K562 (cell line): Measurements from ENCODE around the gene CD99L2. TPM values are rescaled to one million over a fixed set of nuclear protein-coding genes. Genes with fewer than 3 reads are reported as not detected.

Experiments
- ATAC-seq: fragments of 200-7000 bp; cut with Tn5 transposase; 3 replicates; pipeline ENCODE4 v1.9.1; 2020; ENCODE audit warnings: moderate library complexity
- BruUV-seq: library from RNA; stranded (reverse); fragments of 400-500 nt; replicated peaks from 2 replicates; lab custom pipeline; 2021; lab: Mats Ljungman, UMichigan
- CTCF ChIA-PET: fragments of 300-600 bp; formaldehyde crosslinking; extraction: SDS; loops from one replicate; lab custom pipeline; 2021; ENCODE audit warnings: low intra/inter-chr PET ratio; lab: Yijun Ruan, JAX
- POLR2A ChIA-PET: fragments of 300-600, 350-650 bp; sonication (Branson Sonifier 250); formaldehyde crosslinking; extraction: SDS; loops from one replicate; lab custom pipeline; 2021; ENCODE audit warnings: antibody characterized with exemption, inconsistent platforms; lab: Yijun Ruan, JAX
- DNase-seq, 4 experiments: peaks; one replicate each; pipeline versions ENCODE4 v3.0.0 to v3.0.0-alpha.2; 2011 to 2018; ENCODE audit warnings: low spot score in 3 of 4, mixed read lengths in 3 of 4; ENCODE audit errors: extremely low read depth in 1 of 4
- FAIRE-seq: peaks from 2 replicates; lab custom pipeline; 2011; peaks lifted over from hg19 to GRCh38; lab: Jason Lieb, UNC
- H2AFZ ChIP-seq: 2 replicates; pipeline ENCODE4 v1.6.0; 2011; ENCODE audit warnings: low read depth, low read length, control low read depth, inconsistent platforms
- H3K27ac ChIP-seq: fragments of 200-600 bp; 3 replicates; pipeline ENCODE4 v1.8.0; 2011; ENCODE audit warnings: low read depth, mild to moderate bottlenecking, control low read depth, inconsistent platforms, low read length, moderate library complexity, mixed read lengths; ENCODE audit errors: extremely low read depth
- H3K27me3 ChIP-seq, 2 experiments: fragments of 300-600 bp in 1 of 2; 2 replicates in 1 of 2; 3 replicates in 1 of 2; pipeline versions ENCODE4 v1.6.0 to v1.8.0; 2011; ENCODE audit warnings: inconsistent platforms in 2 of 2, low read length in 2 of 2, mild to moderate bottlenecking in 1 of 2, mixed read lengths in 1 of 2, moderate library complexity in 1 of 2; ENCODE audit not compliant: control insufficient read depth in 2 of 2, insufficient read depth in 2 of 2
- H3K36me3 ChIP-seq: fragments of 300-600 bp; 3 replicates; pipeline ENCODE4 v1.8.0; 2011; ENCODE audit warnings: mild to moderate bottlenecking, low read length, inconsistent platforms; ENCODE audit not compliant: control insufficient read depth, insufficient read depth
- H3K4me1 ChIP-seq, 2 experiments: fragments of 200-600 bp in 1 of 2; replicated peaks in 1 of 2; 2 replicates in 1 of 2; 3 replicates in 1 of 2; pipeline versions ENCODE4 v1.5.1 to v1.8.0; 2011; ENCODE audit warnings: inconsistent platforms in 2 of 2, low read length in 2 of 2, mild to moderate bottlenecking in 1 of 2, mixed read lengths in 1 of 2, moderate library complexity in 1 of 2; ENCODE audit not compliant: control insufficient read depth in 2 of 2, insufficient read depth in 2 of 2
- H3K4me2 ChIP-seq: 2 replicates; pipeline ENCODE4 v1.6.1; 2011; ENCODE audit warnings: low read length, control low read depth, inconsistent platforms, mixed read lengths; ENCODE audit not compliant: insufficient read depth
- H3K4me3 ChIP-seq: fragments of 200-600 bp; sonication (generic), shearing (Covaris generic); 2 replicates; pipeline ENCODE4 v1.5.1; 2016; ENCODE audit warnings: control low read depth, inconsistent platforms
- H3K79me2 ChIP-seq: fragments of 200-600 bp; 3 replicates; pipeline ENCODE4 v1.8.0; 2011; ENCODE audit warnings: low read length, inconsistent platforms; ENCODE audit not compliant: control insufficient read depth, insufficient read depth
- H3K9ac ChIP-seq, 2 experiments: 2 replicates each; pipeline versions ENCODE4 v1.6.0 to v1.6.1; 2011; ENCODE audit warnings: low read depth in 2 of 2, low read length in 2 of 2, control low read depth in 1 of 2, inconsistent platforms in 1 of 2, mild to moderate bottlenecking in 1 of 2, mixed read lengths in 1 of 2; ENCODE audit not compliant: insufficient read depth in 1 of 2
- H3K9me1 ChIP-seq: one replicate; pipeline ENCODE4 v1.6.0; 2011; ENCODE audit warnings: inconsistent platforms, mild to moderate bottlenecking, low read length, moderate library complexity; ENCODE audit not compliant: control insufficient read depth, insufficient read depth
- H3K9me3 ChIP-seq: replicated peaks from 2 replicates; pipeline ENCODE4 v1.5.1; 2011; ENCODE audit warnings: low read depth, low read length, inconsistent platforms; ENCODE audit not compliant: control insufficient read depth, insufficient read depth
- H4K20me1 ChIP-seq: replicated peaks from 2 replicates; pipeline ENCODE4 v1.6.1; 2011; ENCODE audit warnings: low read length, inconsistent platforms, mixed read lengths; ENCODE audit not compliant: control insufficient read depth, insufficient read depth
- KLF10 ChIP-seq: fragments of 250-450 bp; sonication (Bioruptor Pico); IDR thresholded peaks from 2 replicates; pipeline ENCODE4 v1.6.1; 2021; ENCODE audit warnings: matching md5 sums
- MXI1 ChIP-seq: IDR thresholded peaks from 2 replicates; pipeline ENCODE4 v1.6.1; 2011; ENCODE audit warnings: low read depth, mild to moderate bottlenecking, improper control_type of control experiment, low read length
- OTX1 ChIP-seq: fragments of 450-650 bp; formaldehyde crosslinking; IDR thresholded peaks from 2 replicates; pipeline ENCODE4 v1.4.0; 2022; ENCODE audit warnings: mild to moderate bottlenecking
- PPARD ChIP-seq: fragments of 250-450 bp; sonication (Bioruptor Pico); IDR thresholded peaks from 2 replicates; pipeline ENCODE4 v1.8.0; 2022; ENCODE audit warnings: inconsistent platforms, mild to moderate bottlenecking, moderate library complexity
- RAD51 ChIP-seq: fragments of 450-650 bp; IDR thresholded peaks from 2 replicates; pipeline ENCODE4 v1.7.1; 2016; ENCODE audit warnings: low read depth, mild to moderate bottlenecking, borderline replicate concordance
- RBBP5 ChIP-seq: fragments of 200-600 bp; sonication (generic); IDR thresholded peaks from 2 replicates; pipeline ENCODE4 v1.6.1; 2012; ENCODE audit warnings: borderline replicate concordance, mild to moderate bottlenecking, low read length, control low read depth, inconsistent platforms; ENCODE audit not compliant: insufficient read depth, poor library complexity, severe bottlenecking
- TCF3 ChIP-seq: sonication (generic); formaldehyde crosslinking; IDR thresholded peaks from 2 replicates; pipeline ENCODE4 v1.4.0; 2020; ENCODE audit warnings: mild to moderate bottlenecking, missing genetic modification reagents
- XRCC3 ChIP-seq: fragments of 450-650 bp; IDR thresholded peaks from 2 replicates; pipeline ENCODE4 v1.6.1; 2017; ENCODE audit warnings: mild to moderate bottlenecking, moderate library complexity
- YBX1 ChIP-seq: fragments of 450-650 bp; IDR thresholded peaks from 2 replicates; pipeline ENCODE4 v1.7.1; 2016; ENCODE audit warnings: mild to moderate bottlenecking
- ZC3H11A ChIP-seq: IDR thresholded peaks from 2 replicates; pipeline ENCODE4 v1.6.1; 2012; ENCODE audit warnings: low read depth, low read length, improper control_type of control experiment
- ZKSCAN3 ChIP-seq: fragments of 250-450 bp; sonication (Bioruptor Pico); IDR thresholded peaks from 2 replicates; pipeline ENCODE4 v1.4.0; 2020
- ZNF146 ChIP-seq: IDR thresholded peaks from one replicate; pipeline ENCODE4 v1.6.1; 2018; ENCODE audit warnings: missing compliant biosample characterization; ENCODE audit not compliant: unreplicated experiment
- ZNF77 ChIP-seq: fragments of 250-450 bp; sonication (Bioruptor Pico); IDR thresholded peaks from 2 replicates; pipeline ENCODE4 v1.5.0; 2020
- WGBS: fragments of 100-300 bp; shearing (Covaris generic); methylation state at CpG from one replicate; pipeline ENCODE4 v1.1.6; 2016; ENCODE audit warnings: low coverage, mixed read lengths; ENCODE audit not compliant: insufficient coverage; ENCODE audit errors: missing lambda C conversion rate; 5-methylcytosine and 5-hydroxymethylcytosine counted together
- in situ Hi-C: fragments of 300-500 bp; cut with MboI; formaldehyde crosslinking; loops from 4 replicates; pipeline ENCODE4 v1.15.0; 2018; ENCODE audit warnings: inconsistent platforms, mixed read lengths
- intact Hi-C: fragments of 100-400 bp; cut with micrococcal nuclease; formaldehyde crosslinking; loops from 2 replicates; pipeline ENCODE4 v1.14.2; 2022
- polyA plus RNA-seq, 8 experiments: library from polyadenylated mRNA; depleted of rRNA in 4 of 8; stranded (reverse) in 5 of 8; unstranded in 3 of 8; fragments of >200 nt; fragmentation: Nextera tagmentation in 2 of 8; fragmentation: Illumina TruSeq in 1 of 8; extraction: Ambion mirVana in 2 of 8; extraction: Trizol in 1 of 8; gene quantifications; 2 replicates each; pipeline versions ENCODE4 v1.2.1 to v1.2.3, GENCODE V29; 2011 to 2014; ENCODE audit warnings: inconsistent platforms in 1 of 8, missing spikeins in 1 of 8
- total RNA-seq, 7 experiments: library from RNA; depleted of rRNA in 6 of 7; stranded (reverse); fragments of >200 nt in 6 of 7; fragmentation: Illumina TruSeq in 2 of 7; extraction: Trizol in 2 of 7; gene quantifications; 2 replicates each; pipeline versions ENCODE4 v1.2.1 to v1.2.3, GENCODE V29; 2011 to 2021; ENCODE audit warnings: low replicate concordance in 1 of 7
- TF ChIP-seq, protein P1 (sequence below): fragments of 250-450 bp; sonication (Bioruptor Pico); IDR thresholded peaks from 2 replicates; pipeline ENCODE4 v1.8.0; 2022; ENCODE audit warnings: moderate library complexity, mild to moderate bottlenecking, inconsistent platforms
- TF ChIP-seq, protein P2 (sequence below): sonication (generic); formaldehyde crosslinking; IDR thresholded peaks from 2 replicates; pipeline ENCODE4 v1.8.0; 2022; ENCODE audit warnings: mild to moderate bottlenecking, missing genetic modification reagents
- TF ChIP-seq, protein P3 (sequence below): sonication (generic); formaldehyde crosslinking; IDR thresholded peaks from 2 replicates; pipeline ENCODE4 v1.5.0; 2020; ENCODE audit warnings: missing genetic modification reagents

CD99L2 gene
- total and polyA plus RNA-seq, 9 of the 15 experiments (the other 6 are each of a cell fraction or from before 2014, with no cell fraction given): 0.76 to 19.0 (median 11.9) TPM

DNA sequence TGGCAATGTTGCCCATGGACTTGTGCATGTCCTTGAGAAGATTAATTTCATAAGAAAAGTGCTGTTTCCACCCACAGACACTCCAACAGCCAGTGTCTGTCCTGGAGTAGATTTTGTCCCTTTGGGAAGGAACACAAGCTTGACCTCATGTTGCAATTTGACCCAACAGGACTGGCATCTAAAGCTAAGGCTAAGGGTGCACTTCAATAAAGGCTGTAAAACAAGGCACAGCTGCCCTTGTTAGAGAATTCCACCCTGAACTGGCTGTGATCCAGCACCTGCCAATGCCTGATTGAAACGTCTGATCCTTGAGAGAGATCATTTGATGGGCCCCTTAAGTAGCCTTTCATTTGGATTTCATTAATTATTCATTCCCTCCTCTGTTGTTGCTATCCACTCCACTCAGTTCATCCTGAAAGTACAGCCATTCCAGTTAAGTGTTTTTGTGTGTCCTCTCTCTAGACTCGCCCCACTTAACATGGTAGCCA lies 56.2 kb downstream of the CD99L2 start:
- in situ Hi-C loops: no loop called here
- ChIA-PET CTCF (no interaction called here), POLR2A (interaction anchor here (0.6 kb wide), 1 partner anchor 22 kb away, joined by 5 read pairs; no protein-coding TSS in a partner anchor)
- no peaks in the 10 kb centered on the region for H3K27me3 ChIP-seq
- BruUV-seq: no TSS peak
- no peaks in the 10 kb centered on the region for H4K20me1 ChIP-seq
- H3K36me3 ChIP-seq: no peaks in the 10 kb centered on the region
- FAIRE-seq: no peak
- no peak for DNase-seq
- 13% methylated on average over 2 of the region's 2 CpGs for WGBS
- no peaks in the 10 kb centered on the region for H3K9me3 ChIP-seq
- no peak overlapping the region for H2AFZ ChIP-seq
- no peak overlapping the region for H3K9ac ChIP-seq
- H3K4me3 ChIP-seq: no peak overlapping the region
- no peak for ATAC-seq
- H3K79me2 ChIP-seq: no peaks in the 10 kb centered on the region
- no peak for TF ChIP-seq OTX1 (CRISPR knock-in tag)
- TF ChIP-seq, protein P1, sequence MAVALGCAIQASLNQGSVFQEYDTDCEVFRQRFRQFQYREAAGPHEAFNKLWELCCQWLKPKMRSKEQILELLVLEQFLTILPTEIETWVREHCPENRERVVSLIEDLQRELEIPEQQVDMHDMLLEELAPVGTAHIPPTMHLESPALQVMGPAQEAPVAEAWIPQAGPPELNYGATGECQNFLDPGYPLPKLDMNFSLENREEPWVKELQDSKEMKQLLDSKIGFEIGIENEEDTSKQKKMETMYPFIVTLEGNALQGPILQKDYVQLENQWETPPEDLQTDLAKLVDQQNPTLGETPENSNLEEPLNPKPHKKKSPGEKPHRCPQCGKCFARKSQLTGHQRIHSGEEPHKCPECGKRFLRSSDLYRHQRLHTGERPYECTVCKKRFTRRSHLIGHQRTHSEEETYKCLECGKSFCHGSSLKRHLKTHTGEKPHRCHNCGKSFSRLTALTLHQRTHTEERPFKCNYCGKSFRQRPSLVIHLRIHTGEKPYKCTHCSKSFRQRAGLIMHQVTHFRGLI (CRISPR knock-in tag): no peak
- TF ChIP-seq RBBP5: no peak
- TF ChIP-seq KLF10 (CRISPR knock-in tag): no peak
- no peak for TF ChIP-seq XRCC3
- no peak for TF ChIP-seq ZC3H11A
- TF ChIP-seq, protein P2, sequence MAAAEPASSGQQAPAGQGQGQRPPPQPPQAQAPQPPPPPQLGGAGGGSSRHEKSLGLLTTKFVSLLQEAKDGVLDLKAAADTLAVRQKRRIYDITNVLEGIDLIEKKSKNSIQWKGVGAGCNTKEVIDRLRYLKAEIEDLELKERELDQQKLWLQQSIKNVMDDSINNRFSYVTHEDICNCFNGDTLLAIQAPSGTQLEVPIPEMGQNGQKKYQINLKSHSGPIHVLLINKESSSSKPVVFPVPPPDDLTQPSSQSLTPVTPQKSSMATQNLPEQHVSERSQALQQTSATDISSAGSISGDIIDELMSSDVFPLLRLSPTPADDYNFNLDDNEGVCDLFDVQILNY (CRISPR knock-in tag): no peak
- no peak for TF ChIP-seq ZNF146
- no peak for TF ChIP-seq PPARD
- TF ChIP-seq, protein P3, sequence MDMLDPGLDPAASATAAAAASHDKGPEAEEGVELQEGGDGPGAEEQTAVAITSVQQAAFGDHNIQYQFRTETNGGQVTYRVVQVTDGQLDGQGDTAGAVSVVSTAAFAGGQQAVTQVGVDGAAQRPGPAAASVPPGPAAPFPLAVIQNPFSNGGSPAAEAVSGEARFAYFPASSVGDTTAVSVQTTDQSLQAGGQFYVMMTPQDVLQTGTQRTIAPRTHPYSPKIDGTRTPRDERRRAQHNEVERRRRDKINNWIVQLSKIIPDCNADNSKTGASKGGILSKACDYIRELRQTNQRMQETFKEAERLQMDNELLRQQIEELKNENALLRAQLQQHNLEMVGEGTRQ: no peak
- no peak for TF ChIP-seq ZKSCAN3 (CRISPR knock-in tag)
- TF ChIP-seq MXI1: no peak
- no peak for TF ChIP-seq RAD51
- TF ChIP-seq ZNF77 (CRISPR knock-in tag): no peak
- TF ChIP-seq TCF3: no peak
- no peak for TF ChIP-seq YBX1
- H3K27ac ChIP-seq: no peak overlapping the region
- peaks cover 0 to 5% of the 10 kb centered on the region in 2 experiments; a peak in 3 of 5 replicates for H3K4me1 ChIP-seq
- intact Hi-C loops: no loop called here
- no peaks in the 10 kb centered on the region for H3K9me1 ChIP-seq
- H3K4me2 ChIP-seq: no peak overlapping the region
